Naive thymus-derived CD4-positive, alpha-beta T cell (primary cell): ENCODE data around the gene ITPA. TPM values are rescaled to one million over a fixed set of nuclear protein-coding genes. Genes with fewer than 3 reads are reported as not detected.
A peak's percentile ranks its signal among the peaks of the same experiment; 100 is the strongest.

ENCODE experiments used
- ATAC-seq: fragments of 150-1000 bp; cut with Tn5 transposase; 2 replicates; pipeline ENCODE4 v1.10.0; 2021; ENCODE audit warnings: mild to moderate bottlenecking, moderate library complexity
- CTCF ChIA-PET: fragments of 350-600 bp; sonication (Branson Sonifier 250); formaldehyde crosslinking; loops from one replicate; lab custom pipeline; 2021; ENCODE audit warnings: antibody characterized with exemption; lab: Charles Lee
- POLR2A ChIA-PET: fragments of 350-600 bp; sonication (Branson Sonifier 250); formaldehyde crosslinking; loops from one replicate; lab custom pipeline; 2021; ENCODE audit warnings: antibody characterized with exemption, inconsistent platforms; lab: Charles Lee
- DNase-seq, 9 donors: peaks; one replicate each; pipeline versions ENCODE4 v3.0.0 to v3.0.0-alpha.2; 2020 to 2022; ENCODE audit warnings: mixed read lengths in 1 of 9
- H3K27ac ChIP-seq: one replicate; pipeline ENCODE4 v1.7.0; 2013; ENCODE audit warnings: mild to moderate bottlenecking, low read depth, low read length, moderate library complexity
- H3K27me3 ChIP-seq, 2 donors: one replicate each; pipeline ENCODE4 v1.7.0; 2013; ENCODE audit warnings: low read length in 2 of 2, mild to moderate bottlenecking in 2 of 2, moderate library complexity in 2 of 2; ENCODE audit not compliant: control insufficient read depth in 2 of 2, insufficient read depth in 2 of 2
- H3K36me3 ChIP-seq, 3 experiments: 1 replicate in 2 of 3; 2 replicates in 1 of 3; pipeline ENCODE4 v1.7.0; 2013; ENCODE audit warnings: low read length in 3 of 3, mild to moderate bottlenecking in 3 of 3, moderate library complexity in 1 of 3; ENCODE audit not compliant: insufficient read depth in 3 of 3, control insufficient read depth in 2 of 3
- H3K4me1 ChIP-seq, 2 donors: one replicate each; pipeline ENCODE4 v1.7.0; 2013; ENCODE audit warnings: low read length in 2 of 2, mild to moderate bottlenecking in 2 of 2, moderate library complexity in 1 of 2; ENCODE audit not compliant: control insufficient read depth in 2 of 2, insufficient read depth in 2 of 2
- H3K4me3 ChIP-seq: 2 replicates; pipeline ENCODE4 v1.7.0; 2013; ENCODE audit warnings: mild to moderate bottlenecking, low read length
- H3K9me3 ChIP-seq, 3 experiments: 1 replicate in 2 of 3; 2 replicates in 1 of 3; pipeline ENCODE4 v1.7.0; 2013; ENCODE audit warnings: low read length in 3 of 3; ENCODE audit not compliant: control insufficient read depth in 2 of 3
- H3K27ac Mint-ChIP-seq, 9 donors: one replicate each; pipeline ENCODE4 v1.8.0; 2020 to 2022; ENCODE audit warnings: mixed read lengths in 9 of 9, mild to moderate bottlenecking in 8 of 9, moderate library complexity in 5 of 9, inconsistent platforms in 2 of 9
- H3K27me3 Mint-ChIP-seq, 5 donors: one replicate each; pipeline ENCODE4 v1.8.0; 2021 to 2022; ENCODE audit warnings: mixed read lengths in 5 of 5, mild to moderate bottlenecking in 1 of 5
- H3K36me3 Mint-ChIP-seq, 5 donors: one replicate each; pipeline ENCODE4 v1.8.0; 2020 to 2022; ENCODE audit warnings: mixed read lengths in 5 of 5, mild to moderate bottlenecking in 3 of 5, inconsistent platforms in 1 of 5
- H3K4me1 Mint-ChIP-seq, 7 donors: one replicate each; pipeline ENCODE4 v1.8.0; 2020 to 2022; ENCODE audit warnings: mixed read lengths in 7 of 7, mild to moderate bottlenecking in 3 of 7, inconsistent platforms in 1 of 7
- H3K4me3 Mint-ChIP-seq, 10 donors: one replicate each; pipeline ENCODE4 v1.8.0; 2020 to 2022; ENCODE audit warnings: mild to moderate bottlenecking in 10 of 10, mixed read lengths in 10 of 10, moderate library complexity in 6 of 10, inconsistent platforms in 2 of 10
- H3K9me3 Mint-ChIP-seq, 11 donors: one replicate each; pipeline ENCODE4 v1.8.0; 2020 to 2022; ENCODE audit warnings: mixed read lengths in 11 of 11, mild to moderate bottlenecking in 4 of 11, inconsistent platforms in 1 of 11, moderate library complexity in 1 of 11
- intact Hi-C, 2 donors: fragments of 100-400 bp; cut with micrococcal nuclease; formaldehyde crosslinking; loops; one replicate each; pipeline ENCODE4 v1.15.1; 2023
- polyA plus RNA-seq, 2 donors: library from polyadenylated mRNA; unstranded; fragments of 300-500 nt; fragmentation: Illumina TruSeq; gene quantifications; one replicate each; pipeline ENCODE4 v1.2.3, GENCODE V29; 2021
- total RNA-seq, 6 experiments: library from RNA in 5 of 6; stranded (reverse) in 5 of 6; gene quantifications; 1 replicate in 5 of 6; 2 replicates in 1 of 6; pipeline ENCODE4 v1.2.3 and lab custom pipeline; 2021 to 2026

The ITPA gene
- total and polyA plus RNA-seq, 7 experiments from 2014 or later = 37.7 to 71.2 (median 44.4) TPM

DNA sequence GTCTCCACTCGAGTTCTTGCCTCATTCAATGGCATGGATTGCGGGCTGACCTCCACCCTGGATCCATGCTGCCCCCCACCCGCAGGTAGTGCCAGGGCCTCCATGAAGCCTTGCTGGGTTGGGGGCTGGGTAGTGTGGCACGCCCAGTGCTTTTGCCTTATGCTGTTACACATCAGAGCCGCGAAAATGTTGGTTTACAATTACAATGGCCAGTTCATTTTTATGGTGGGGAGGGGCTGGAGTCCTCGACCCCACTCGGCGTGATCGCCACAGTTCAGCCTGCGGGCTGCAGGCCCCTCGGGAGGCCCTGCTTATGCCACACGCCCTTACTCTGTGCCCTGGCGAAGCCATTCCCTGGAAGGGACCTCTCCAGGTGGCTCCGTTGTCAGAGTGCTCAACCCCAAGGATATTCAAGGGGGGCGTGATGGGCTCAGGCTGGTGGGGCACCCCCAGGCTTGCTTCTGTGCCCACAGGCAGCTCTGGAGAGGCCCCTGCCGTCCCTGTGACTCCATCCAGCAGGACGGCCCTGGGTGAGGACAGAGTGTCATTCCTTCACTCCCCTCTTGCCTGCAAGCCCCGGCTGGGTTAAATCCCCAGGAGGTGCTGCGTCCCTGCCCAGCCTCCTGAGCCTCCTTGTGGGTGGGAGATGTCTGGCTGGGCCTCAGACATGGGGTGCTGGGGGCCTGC lies 14.8 kb downstream of the ITPA start:
- H3K4me3 Mint-ChIP-seq = peak overlapping the region in 1 of 10 donors; percentile 69
- no peaks in the 10 kb centered on the region for H3K27me3 Mint-ChIP-seq
- no peaks in the 10 kb centered on the region for H3K9me3 Mint-ChIP-seq
- ATAC-seq (no peak), DNase-seq (no peak)
- Histone ChIP-seq H3K9me3 (no peaks in the 10 kb centered on the region), H3K27me3 (no peaks in the 10 kb centered on the region), H3K27ac (no peak overlapping the region), H3K36me3 (peaks cover 0 to 17% (median 0%) of the 10 kb centered on the region in 3 experiments), H3K4me1 (peaks cover 0 to 18% of the 10 kb centered on the region in 2 donors), H3K4me3 (no peak overlapping the region)
- CTCF ChIA-PET = interaction anchor here (1.5 kb wide), 1 partner anchor 92 kb away, joined by 7 read pairs; no protein-coding TSS in a partner anchor
- peaks cover 0 to 31% (median 16%) of the 10 kb centered on the region in 7 donors for H3K4me1 Mint-ChIP-seq
- POLR2A ChIA-PET = interaction anchor here (1.1 to 1.3 kb wide), 3 partner anchors 15 to 179 kb away, joined by 3 to 4 read pairs (median 4); partner anchors contain the start of genes ITPA and SLC4A11
- intact Hi-C loops = loop anchor here in 1 of 2 donors (2.0 to 5.0 kb wide), 2 partner anchors 15 to 183 kb away; partner anchors contain the start of genes DNAAF9 and SLC4A11
- H3K36me3 Mint-ChIP-seq = peaks cover 0 to 14% (median 7%) of the 10 kb centered on the region in 5 donors
- peak overlapping the region in 7 of 9 donors; percentile 25 to 94 (median 82) for H3K27ac Mint-ChIP-seq

GRCh38 chr20:3224681-3225421 lies 15.6 kb downstream of the ITPA start:
- intact Hi-C loops = loop anchor here in 1 of 2 donors (5.0 kb wide), 1 partner anchor 182 kb away; the partner anchor contains the start of gene DNAAF9
- ChIA-PET POLR2A (interaction anchor here (0.6 kb wide), 1 partner anchor 86 kb away, joined by 3 read pairs; no protein-coding TSS in a partner anchor), CTCF (no interaction called here)
- Mint-ChIP-seq H3K4me3 (peak overlapping the region in 1 of 10 donors; percentile 41), H3K36me3 (peaks cover 0 to 14% (median 7%) of the 10 kb centered on the region in 5 donors), H3K27ac (peak overlapping the region in 2 of 9 donors; percentile 83 to 88), H3K9me3 (no peaks in the 10 kb centered on the region), H3K27me3 (no peaks in the 10 kb centered on the region), H3K4me1 (peaks cover 0 to 31% (median 16%) of the 10 kb centered on the region in 7 donors)
- H3K4me1 ChIP-seq = peaks cover 0 to 18% of the 10 kb centered on the region in 2 donors
- no peaks in the 10 kb centered on the region for H3K27me3 ChIP-seq
- H3K9me3 ChIP-seq = no peaks in the 10 kb centered on the region
- H3K36me3 ChIP-seq = peaks cover 0 to 17% (median 0%) of the 10 kb centered on the region in 3 experiments
- no peak overlapping the region for H3K27ac ChIP-seq
- no peak for ATAC-seq
- no peak for DNase-seq
- no peak overlapping the region for H3K4me3 ChIP-seq

GRCh38 chr20:3226093-3226492 lies 16.8 kb downstream of the ITPA start:
- Mint-ChIP-seq H3K27me3 (no peaks in the 10 kb centered on the region), H3K9me3 (no peaks in the 10 kb centered on the region), H3K27ac (peak overlapping the region in 4 of 9 donors; percentile 21 to 51 (median 37)), H3K4me3 (no peak overlapping the region), H3K4me1 (peaks cover 0 to 31% (median 15%) of the 10 kb centered on the region in 7 donors), H3K36me3 (peaks cover 0 to 5% (median 2%) of the 10 kb centered on the region in 5 donors)
- ATAC-seq (no peak), DNase-seq (no peak)
- Histone ChIP-seq H3K9me3 (no peaks in the 10 kb centered on the region), H3K4me1 (peaks cover 0 to 18% of the 10 kb centered on the region in 2 donors), H3K4me3 (no peak overlapping the region), H3K27ac (no peak overlapping the region), H3K36me3 (peaks cover 0 to 13% (median 0%) of the 10 kb centered on the region in 3 experiments), H3K27me3 (no peaks in the 10 kb centered on the region)
- ChIA-PET POLR2A (interaction anchor here (0.6 kb wide), 1 partner anchor 70 kb away, joined by 3 read pairs; no protein-coding TSS in a partner anchor), CTCF (no interaction called here)
- intact Hi-C loops = no loop called here

GRCh38 chr20:3226864-3227263 lies 17.6 kb downstream of the ITPA start:
- peaks cover 0 to 24% (median 13%) of the 10 kb centered on the region in 7 donors for H3K4me1 Mint-ChIP-seq
- Histone ChIP-seq H3K36me3 (peaks cover 0 to 7% (median 0%) of the 10 kb centered on the region in 3 experiments), H3K27ac (no peak overlapping the region), H3K9me3 (no peaks in the 10 kb centered on the region), H3K4me3 (no peak overlapping the region), H3K27me3 (no peaks in the 10 kb centered on the region), H3K4me1 (peaks cover 0 to 18% of the 10 kb centered on the region in 2 donors)
- POLR2A ChIA-PET = no interaction called here
- no peak for ATAC-seq
- H3K27ac Mint-ChIP-seq = peak overlapping the region in 1 of 9 donors; percentile 10
- no peak for DNase-seq
- CTCF ChIA-PET = no interaction called here
- peaks cover 0 to 2% (median 0%) of the 10 kb centered on the region in 5 donors for H3K36me3 Mint-ChIP-seq
- H3K27me3 Mint-ChIP-seq = no peaks in the 10 kb centered on the region
- no peaks in the 10 kb centered on the region for H3K9me3 Mint-ChIP-seq
- intact Hi-C loops = no loop called here
- no peak overlapping the region for H3K4me3 Mint-ChIP-seq

DNA sequence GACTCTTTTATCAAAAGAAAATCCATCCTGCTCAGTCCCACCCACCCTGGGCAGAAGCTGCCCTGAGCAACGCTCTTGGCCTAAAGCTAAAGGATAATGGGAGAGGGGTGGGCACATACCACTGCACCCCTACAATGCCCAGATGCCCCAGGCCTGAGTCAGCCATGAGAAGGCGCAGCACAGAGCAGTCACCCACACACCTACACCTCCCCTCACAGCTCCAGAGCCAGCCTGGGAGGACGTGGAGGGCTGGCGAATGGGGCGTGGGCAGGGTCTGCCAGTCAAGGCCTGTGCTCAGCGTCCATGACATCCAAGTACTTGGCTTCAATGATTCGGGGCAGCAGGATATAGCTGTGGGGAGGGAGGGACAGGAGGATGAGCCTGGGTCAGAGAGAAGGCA lies 18.2 kb downstream of the ITPA start:
- ChIA-PET POLR2A (no interaction called here), CTCF (no interaction called here)
- Histone ChIP-seq H3K27me3 (no peaks in the 10 kb centered on the region), H3K4me3 (no peak overlapping the region), H3K9me3 (no peaks in the 10 kb centered on the region), H3K36me3 (peaks cover 0 to 6% (median 0%) of the 10 kb centered on the region in 3 experiments), H3K4me1 (peaks cover 0 to 12% of the 10 kb centered on the region in 2 donors), H3K27ac (no peak overlapping the region)
- H3K9me3 Mint-ChIP-seq = no peaks in the 10 kb centered on the region
- DNase-seq = no peak
- no peak for ATAC-seq
- intact Hi-C loops = no loop called here
- H3K27ac Mint-ChIP-seq = no peak overlapping the region
- no peak overlapping the region for H3K4me3 Mint-ChIP-seq
- H3K4me1 Mint-ChIP-seq = peaks cover 0 to 21% (median 12%) of the 10 kb centered on the region in 7 donors
- no peaks in the 10 kb centered on the region for H3K27me3 Mint-ChIP-seq
- peaks cover 0 to 2% (median 0%) of the 10 kb centered on the region in 5 donors for H3K36me3 Mint-ChIP-seq

GRCh38 chr20:3227936-3228749 lies 18.8 kb downstream of the ITPA start:
- CTCF ChIA-PET = no interaction called here
- Histone ChIP-seq H3K4me1 (peaks cover 0 to 6% of the 10 kb centered on the region in 2 donors), H3K36me3 (peaks cover 0 to 6% (median 0%) of the 10 kb centered on the region in 3 experiments), H3K9me3 (no peaks in the 10 kb centered on the region), H3K27ac (no peak overlapping the region), H3K4me3 (no peak overlapping the region), H3K27me3 (no peaks in the 10 kb centered on the region)
- Mint-ChIP-seq H3K27me3 (no peaks in the 10 kb centered on the region), H3K27ac (no peak overlapping the region), H3K9me3 (no peaks in the 10 kb centered on the region), H3K36me3 (no peaks in the 10 kb centered on the region), H3K4me1 (peaks cover 0 to 14% (median 6%) of the 10 kb centered on the region in 7 donors), H3K4me3 (no peak overlapping the region)
- POLR2A ChIA-PET = no interaction called here
- intact Hi-C loops = no loop called here
- DNase-seq (no peak), ATAC-seq (no peak)
